Measurements from ENCODE around the gene KLF9. TPM values are rescaled to one million over a fixed set of nuclear protein-coding genes. Genes with fewer than 3 reads are reported as not detected.
A peak's percentile ranks its signal among the peaks of the same experiment; 100 is the strongest.

Gene KLF9
- total RNA-seq, 4 donors from 2014 or later = 60.3 to 111 (median 82.9) TPM

- TF ChIP-seq POLR2A (IDR thresholded peaks at IDR 0.05) (no peak), POLR2AphosphoS5 (IDR thresholded peaks at IDR 0.05) (no peak), EP300 (IDR thresholded peaks at IDR 0.05; ENCODE audit: low read depth) (no peak)
- TF ChIP-seq, protein P1, sequence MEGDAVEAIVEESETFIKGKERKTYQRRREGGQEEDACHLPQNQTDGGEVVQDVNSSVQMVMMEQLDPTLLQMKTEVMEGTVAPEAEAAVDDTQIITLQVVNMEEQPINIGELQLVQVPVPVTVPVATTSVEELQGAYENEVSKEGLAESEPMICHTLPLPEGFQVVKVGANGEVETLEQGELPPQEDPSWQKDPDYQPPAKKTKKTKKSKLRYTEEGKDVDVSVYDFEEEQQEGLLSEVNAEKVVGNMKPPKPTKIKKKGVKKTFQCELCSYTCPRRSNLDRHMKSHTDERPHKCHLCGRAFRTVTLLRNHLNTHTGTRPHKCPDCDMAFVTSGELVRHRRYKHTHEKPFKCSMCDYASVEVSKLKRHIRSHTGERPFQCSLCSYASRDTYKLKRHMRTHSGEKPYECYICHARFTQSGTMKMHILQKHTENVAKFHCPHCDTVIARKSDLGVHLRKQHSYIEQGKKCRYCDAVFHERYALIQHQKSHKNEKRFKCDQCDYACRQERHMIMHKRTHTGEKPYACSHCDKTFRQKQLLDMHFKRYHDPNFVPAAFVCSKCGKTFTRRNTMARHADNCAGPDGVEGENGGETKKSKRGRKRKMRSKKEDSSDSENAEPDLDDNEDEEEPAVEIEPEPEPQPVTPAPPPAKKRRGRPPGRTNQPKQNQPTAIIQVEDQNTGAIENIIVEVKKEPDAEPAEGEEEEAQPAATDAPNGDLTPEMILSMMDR (IDR thresholded peaks at IDR 0.05) = no peak
- 72 to 100% methylated on average over 2 to 10 of the region's 10 CpGs for WGBS, 2 donors (ENCODE audit: low coverage in 1 of 2)
- peaks cover 20 to 66% (median 41%) of the 10 kb centered on the region in 4 donors for H3K4me1 ChIP-seq
- peaks cover 0 to 22% (median 9%) of the 10 kb centered on the region in 4 donors for H3K36me3 ChIP-seq
- H3K27me3 ChIP-seq = no peaks in the 10 kb centered on the region
- no peak overlapping the region for H3K4me3 ChIP-seq
- in situ Hi-C loops (cut with MboI; ENCODE audit: low pct_ligation_motif_present in 1 of 4, low pct_unique_long_range_greater_than_20kb in 1 of 4, low sequenced_read_pairs in 3 of 4) (no loop called here), intact Hi-C loops (cut with DNase I; ENCODE audit: low total_unique reads) (no loop called here)
- H3K9me3 ChIP-seq = no peaks in the 10 kb centered on the region
- no peak for DNase-seq
- H3K27ac ChIP-seq = peak overlapping the region in 3 of 4 donors; percentile 11 to 76 (median 30)
Observed at GRCh38 chr9:70389621-70390266, 24.7 kb downstream of the KLF9 start.

DNA sequence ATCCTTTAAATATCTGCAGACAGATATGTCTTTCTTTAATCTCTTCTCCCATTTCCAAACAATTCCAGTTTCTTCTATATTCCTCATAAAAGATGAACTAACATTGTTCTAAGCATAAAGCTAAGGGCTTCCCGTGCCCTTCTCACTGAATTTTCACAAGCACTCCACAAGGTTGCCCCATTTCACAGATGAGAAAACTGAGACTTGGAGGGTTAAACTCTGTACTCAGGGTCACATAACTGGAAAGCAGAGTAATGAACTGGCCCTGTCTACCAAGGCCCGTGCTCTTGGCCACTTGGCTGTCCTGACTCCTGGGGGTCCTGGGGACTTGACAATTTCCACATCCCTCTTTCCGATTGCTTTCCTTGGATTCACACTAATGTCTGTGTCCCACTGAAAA is 25.3 kb downstream of the KLF9 start:
- DNase-seq = no peak
- intact Hi-C loops (cut with DNase I; ENCODE audit: low total_unique reads) = no loop called here
- WGBS, 2 donors (ENCODE audit: low coverage in 1 of 2) = 75 to 83% methylated on average over 2 to 3 of the region's 3 CpGs
- TF ChIP-seq POLR2AphosphoS5 (IDR thresholded peaks at IDR 0.05) = no peak
- TF ChIP-seq POLR2A (IDR thresholded peaks at IDR 0.05) = no peak
- TF ChIP-seq, protein P1 (IDR thresholded peaks at IDR 0.05) = no peak
- TF ChIP-seq EP300 (IDR thresholded peaks at IDR 0.05; ENCODE audit: low read depth) = no peak
- in situ Hi-C loops (cut with MboI; ENCODE audit: low pct_ligation_motif_present in 1 of 4, low pct_unique_long_range_greater_than_20kb in 1 of 4, low sequenced_read_pairs in 3 of 4) = no loop called here
- Histone ChIP-seq H3K27ac (peak overlapping the region in 3 of 4 donors; percentile 11 to 76 (median 30)), H3K27me3 (no peaks in the 10 kb centered on the region), H3K4me3 (no peak overlapping the region), H3K9me3 (no peaks in the 10 kb centered on the region), H3K36me3 (peaks cover 0 to 22% (median 9%) of the 10 kb centered on the region in 4 donors), H3K4me1 (peaks cover 17 to 66% (median 38%) of the 10 kb centered on the region in 4 donors)

DNA sequence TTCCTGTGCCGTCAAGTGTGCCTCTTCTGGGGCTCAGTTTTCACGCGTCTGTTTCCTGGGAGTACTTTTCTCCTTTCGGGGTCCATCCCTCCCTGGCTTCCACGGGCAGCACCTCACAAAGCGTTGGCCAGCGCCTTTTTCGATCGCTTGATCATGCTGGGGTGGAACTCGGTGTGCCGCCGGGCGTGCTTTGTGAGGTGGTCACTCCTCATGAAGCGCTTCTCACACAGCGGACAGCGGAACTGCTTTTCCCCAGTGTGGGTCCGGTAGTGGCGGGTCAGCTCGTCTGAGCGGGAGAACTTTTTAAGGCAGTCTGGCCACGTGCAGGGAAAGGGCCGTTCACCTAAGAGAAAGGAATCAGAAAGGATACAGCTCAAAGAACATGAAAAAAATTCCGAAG is 26.8 kb downstream of the KLF9 start:
- Histone ChIP-seq H3K27ac (no peak overlapping the region), H3K4me1 (peaks cover 8 to 66% (median 29%) of the 10 kb centered on the region in 4 donors), H3K9me3 (no peaks in the 10 kb centered on the region), H3K4me3 (no peak overlapping the region), H3K36me3 (peaks cover 0 to 22% (median 9%) of the 10 kb centered on the region in 4 donors), H3K27me3 (no peaks in the 10 kb centered on the region)
- in situ Hi-C loops (cut with MboI; ENCODE audit: low pct_ligation_motif_present in 1 of 4, low pct_unique_long_range_greater_than_20kb in 1 of 4, low sequenced_read_pairs in 3 of 4) (no loop called here), intact Hi-C loops (cut with DNase I; ENCODE audit: low total_unique reads) (no loop called here)
- TF ChIP-seq, protein P1 (IDR thresholded peaks at IDR 0.05) = no peak
- TF ChIP-seq POLR2AphosphoS5 (IDR thresholded peaks at IDR 0.05) (peak in 1 of 3 donors; percentile 7), EP300 (IDR thresholded peaks at IDR 0.05; ENCODE audit: low read depth) (no peak), POLR2A (IDR thresholded peaks at IDR 0.05) (no peak)
- DNase-seq = no peak
- WGBS, 2 donors (ENCODE audit: low coverage in 1 of 2) = 93 to 100% methylated on average over 1 to 23 of the region's 23 CpGs

- 59 to 60% methylated on average over 3 of the region's 3 CpGs for WGBS, 2 donors (ENCODE audit: low coverage in 1 of 2)
- in situ Hi-C loops (cut with MboI; ENCODE audit: low pct_ligation_motif_present in 1 of 4, low pct_unique_long_range_greater_than_20kb in 1 of 4, low sequenced_read_pairs in 3 of 4) = no loop called here
Observed at GRCh38 chr9:70385426-70385825, 29.0 kb downstream of the KLF9 start.

More at GRCh38 chr9:70385426-70385825, 29.0 kb downstream of the KLF9 start:
- intact Hi-C loops (cut with DNase I; ENCODE audit: low total_unique reads) = no loop called here
- no peaks in the 10 kb centered on the region for H3K27me3 ChIP-seq
- H3K4me3 ChIP-seq = no peak overlapping the region
- TF ChIP-seq, protein P1 (IDR thresholded peaks at IDR 0.05) = no peak
- no peak overlapping the region for H3K27ac ChIP-seq
- H3K9me3 ChIP-seq = no peaks in the 10 kb centered on the region
- H3K4me1 ChIP-seq = peaks cover 0 to 45% (median 10%) of the 10 kb centered on the region in 4 donors
- no peak for DNase-seq
- H3K36me3 ChIP-seq = peaks cover 0 to 22% (median 9%) of the 10 kb centered on the region in 4 donors
